HCT116 (cell line): ENCODE data around the gene SORCS2. TPM values are rescaled to one million over a fixed set of nuclear protein-coding genes. Genes with fewer than 3 reads are reported as not detected.

Experiments used
- ATAC-seq: fragments of 200-7000 bp; cut with Tn5 transposase; 2 replicates; pipeline ENCODE4 v1.9.1; 2020; ENCODE audit warnings: mild to moderate bottlenecking, moderate library complexity
- BruUV-seq: library from RNA; stranded (reverse); fragments of 400-500 nt; replicated peaks from 2 replicates; lab custom pipeline; 2021; lab: Mats Ljungman, UMichigan
- CTCF ChIA-PET: fragments of 300-600 bp; sonication (Branson Sonifier 250); formaldehyde crosslinking; loops from one replicate; lab custom pipeline; 2021; ENCODE audit warnings: antibody characterized with exemption; lab: Charles Lee
- POLR2A ChIA-PET: fragments of 300-600, 350-600 bp; sonication (Branson Sonifier 250); formaldehyde crosslinking; loops from one replicate; lab custom pipeline; 2021; ENCODE audit warnings: antibody characterized with exemption; lab: Charles Lee
- RAD21 ChIA-PET, 2 experiments: fragments of 300-600 bp; sonication (Branson Sonifier 250); formaldehyde crosslinking; loops; one replicate each; lab custom pipeline; 2023; ENCODE audit warnings: low total read pairs in 2 of 2; ENCODE audit not compliant: uncharacterized antibody in 2 of 2, unreplicated experiment in 2 of 2, low non-redundant PET in 1 of 2; lab: Charles Lee
- DNase-seq: peaks from one replicate; pipeline ENCODE4 v3.0.0-alpha.2; 2010; ENCODE audit warnings: low read depth, low spot score
- H2AFZ ChIP-seq: fragments of 200-600 bp; shearing (Covaris generic), sonication (generic); 2 replicates; pipeline ENCODE4 v1.6.1; 2017; ENCODE audit warnings: low read depth, mixed run types, mixed read lengths, antibody characterized with exemption, low read length; ENCODE audit not compliant: poor library complexity, severe bottlenecking
- H3K27ac ChIP-seq: 2 replicates; pipeline ENCODE4 v1.5.1; 2012; ENCODE audit warnings: low read depth, low read length
- H3K27me3 ChIP-seq: fragments of 200-600 bp; sonication (generic); 2 replicates; pipeline ENCODE4 v1.6.1; 2016; ENCODE audit warnings: mixed run types, low read length, mixed read lengths; ENCODE audit not compliant: insufficient read depth
- H3K36me3 ChIP-seq, 2 experiments: fragments of 200-500 bp in 1 of 2; fragments of 200-600 bp in 1 of 2; sonication (Bioruptor generic) in 1 of 2; sonication (generic) in 1 of 2; 2 replicates each; pipeline versions ENCODE4 v1.5.1 to v1.6.1; 2014 to 2016; ENCODE audit warnings: low read length in 2 of 2, inconsistent platforms in 1 of 2, mixed read lengths in 1 of 2, mixed run types in 1 of 2; ENCODE audit not compliant: insufficient read depth in 2 of 2, control insufficient read depth in 1 of 2
- H3K4me1 ChIP-seq, 2 experiments: fragments of 200-600 bp in 1 of 2; sonication (generic) in 1 of 2; 2 replicates each; pipeline versions ENCODE4 v1.5.1 to v1.6.1; 2012 to 2017; ENCODE audit warnings: low read length in 2 of 2, inconsistent platforms in 1 of 2, mild to moderate bottlenecking in 1 of 2, mixed read lengths in 1 of 2, mixed run types in 1 of 2, moderate library complexity in 1 of 2; ENCODE audit not compliant: insufficient read depth in 2 of 2, control insufficient read depth in 1 of 2
- H3K4me2 ChIP-seq: fragments of 200-600 bp; sonication (generic); 2 replicates; pipeline ENCODE4 v1.6.1; 2017; ENCODE audit warnings: mixed run types, low read length, mixed read lengths
- H3K4me3 ChIP-seq, 2 experiments: fragments of 200-600 bp in 1 of 2; sonication (generic) in 1 of 2; replicated peaks in 1 of 2; 2 replicates each; pipeline ENCODE4 v1.5.1; 2011 to 2016; ENCODE audit warnings: low read length in 2 of 2, control low read depth in 1 of 2, low read depth in 1 of 2, mild to moderate bottlenecking in 1 of 2, mixed read lengths in 1 of 2, mixed run types in 1 of 2
- H3K79me2 ChIP-seq: fragments of 200-600 bp; sonication (generic); 2 replicates; pipeline ENCODE4 v1.6.1; 2017; ENCODE audit warnings: mild to moderate bottlenecking, mixed run types, low read length, moderate library complexity, mixed read lengths; ENCODE audit not compliant: insufficient read depth
- H3K9ac ChIP-seq: fragments of 200-600 bp; sonication (generic); 2 replicates; pipeline ENCODE4 v1.6.1; 2016; ENCODE audit warnings: low read length, mixed read lengths
- H3K9me2 ChIP-seq: fragments of 200-600 bp; sonication (generic), shearing (Covaris generic); 2 replicates; pipeline ENCODE4 v1.6.1; 2017; ENCODE audit warnings: mixed run types, mild to moderate bottlenecking, moderate library complexity; ENCODE audit not compliant: insufficient read depth
- H3K9me3 ChIP-seq, 2 experiments: fragments of 200-500 bp in 1 of 2; fragments of 200-600 bp in 1 of 2; sonication (Bioruptor generic) in 1 of 2; sonication (generic) in 1 of 2; 2 replicates each; pipeline ENCODE4 v1.6.1; 2014 to 2017; ENCODE audit warnings: low read length in 2 of 2, mixed read lengths in 2 of 2, inconsistent platforms in 1 of 2, low read depth in 1 of 2, mild to moderate bottlenecking in 1 of 2, mixed run types in 1 of 2, moderate library complexity in 1 of 2; ENCODE audit not compliant: control insufficient read depth in 1 of 2, insufficient read depth in 1 of 2
- H4K20me1 ChIP-seq: fragments of 200-600 bp; sonication (generic), shearing (Covaris generic); 2 replicates; pipeline ENCODE4 v1.6.1; 2017; ENCODE audit warnings: mixed run types, mild to moderate bottlenecking, moderate library complexity; ENCODE audit not compliant: insufficient read depth
- CBX3 ChIP-seq: IDR thresholded peaks from 2 replicates; pipeline ENCODE4 v1.6.1; 2012; ENCODE audit warnings: low read depth
- EZH2 ChIP-seq: fragments of 200-600 bp; sonication (generic); IDR thresholded peaks from 2 replicates; pipeline ENCODE4 v1.6.1; 2017; ENCODE audit warnings: antibody characterized with exemption, mixed run types
- EZH2phosphoT487 ChIP-seq: fragments of 200-600 bp; IDR thresholded peaks from 2 replicates; pipeline ENCODE4 v1.6.1; 2018; ENCODE audit warnings: antibody characterized with exemption, borderline replicate concordance
- MAX ChIP-seq: IDR thresholded peaks from 2 replicates; pipeline ENCODE4 v1.6.1; 2012
- SRF ChIP-seq: IDR thresholded peaks from 2 replicates; pipeline ENCODE4 v1.6.1; 2012; ENCODE audit warnings: low read depth
- TCF7L2 ChIP-seq: IDR thresholded peaks from 2 replicates; pipeline ENCODE4 v1.7.0; 2011; ENCODE audit warnings: borderline replicate concordance, inconsistent platforms; ENCODE audit not compliant: insufficient read depth, insufficient read length; ENCODE audit errors: extremely low read depth
- ZFX ChIP-seq: fragments of 450-650 bp; IDR thresholded peaks from 2 replicates; pipeline ENCODE4 v1.6.1; 2017
- intact Hi-C: fragments of 100-400 bp; cut with micrococcal nuclease; formaldehyde crosslinking; loops from 2 replicates; pipeline ENCODE4 v1.10.0; 2022
- total RNA-seq: library from RNA; stranded (reverse); gene quantifications from one replicate; pipeline ENCODE4 v1.2.1, GENCODE V29; 2021; ENCODE audit not compliant: unreplicated experiment
- TF ChIP-seq, protein P1 (sequence below): IDR thresholded peaks from 2 replicates; pipeline ENCODE4 v1.6.1; 2012
- TF ChIP-seq, protein P2 (sequence below), 3 experiments: fragments of 200-600 bp in 1 of 3; sonication (generic) in 1 of 3; IDR thresholded peaks in 2 of 3; conservative IDR thresholded peaks in 1 of 3; 2 replicates each; pipeline ENCODE4 v1.5.1; 2012 to 2017; ENCODE audit warnings: low read depth in 2 of 3, low read length in 2 of 3, antibody characterized with exemption in 1 of 3, borderline replicate concordance in 1 of 3, control low read depth in 1 of 3, mild to moderate bottlenecking in 1 of 3, mixed read lengths in 1 of 3, mixed run types in 1 of 3, moderate library complexity in 1 of 3; ENCODE audit not compliant: insufficient read depth in 1 of 3

The SORCS2 gene
- total RNA-seq, 1 experiment from 2014 or later: 0.37 TPM

DNA sequence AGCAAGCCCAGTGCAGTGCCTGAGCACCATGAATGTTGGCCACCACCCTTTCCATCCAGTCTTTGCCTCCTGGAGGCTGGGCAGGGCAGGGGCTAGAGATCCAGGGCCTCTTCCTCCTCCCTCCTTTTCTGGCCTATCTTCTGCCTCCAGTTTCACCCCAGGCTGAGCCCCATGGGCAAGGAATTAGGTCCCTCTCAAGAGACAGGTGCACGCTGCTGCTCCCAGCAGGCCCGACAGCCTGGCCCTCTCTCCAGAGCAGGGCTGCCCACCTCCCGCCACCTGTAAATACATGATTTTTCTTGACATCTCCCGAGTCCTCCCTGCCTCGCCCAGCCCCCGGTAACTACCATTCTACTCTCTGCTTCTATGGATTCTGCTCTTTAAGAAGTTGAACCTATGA, 299.6 kb downstream of the SORCS2 start:
- peaks cover 11% of the 10 kb centered on the region; the same call in 1 of the 2 replicates for H3K27me3 ChIP-seq
- H3K79me2 ChIP-seq: no peaks in the 10 kb centered on the region
- H2AFZ ChIP-seq: no peak overlapping the region
- no peaks in the 10 kb centered on the region for H3K9me3 ChIP-seq
- H3K4me3 ChIP-seq: no peak overlapping the region
- TF ChIP-seq MAX (no peak), ZFX (no peak), EZH2 (no peak), TCF7L2 (no peak), SRF (no peak), EZH2phosphoT487 (no peak), CBX3 (no peak)
- TF ChIP-seq, protein P1, sequence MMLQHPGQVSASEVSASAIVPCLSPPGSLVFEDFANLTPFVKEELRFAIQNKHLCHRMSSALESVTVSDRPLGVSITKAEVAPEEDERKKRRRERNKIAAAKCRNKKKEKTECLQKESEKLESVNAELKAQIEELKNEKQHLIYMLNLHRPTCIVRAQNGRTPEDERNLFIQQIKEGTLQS: no peak
- TF ChIP-seq, protein P2, sequence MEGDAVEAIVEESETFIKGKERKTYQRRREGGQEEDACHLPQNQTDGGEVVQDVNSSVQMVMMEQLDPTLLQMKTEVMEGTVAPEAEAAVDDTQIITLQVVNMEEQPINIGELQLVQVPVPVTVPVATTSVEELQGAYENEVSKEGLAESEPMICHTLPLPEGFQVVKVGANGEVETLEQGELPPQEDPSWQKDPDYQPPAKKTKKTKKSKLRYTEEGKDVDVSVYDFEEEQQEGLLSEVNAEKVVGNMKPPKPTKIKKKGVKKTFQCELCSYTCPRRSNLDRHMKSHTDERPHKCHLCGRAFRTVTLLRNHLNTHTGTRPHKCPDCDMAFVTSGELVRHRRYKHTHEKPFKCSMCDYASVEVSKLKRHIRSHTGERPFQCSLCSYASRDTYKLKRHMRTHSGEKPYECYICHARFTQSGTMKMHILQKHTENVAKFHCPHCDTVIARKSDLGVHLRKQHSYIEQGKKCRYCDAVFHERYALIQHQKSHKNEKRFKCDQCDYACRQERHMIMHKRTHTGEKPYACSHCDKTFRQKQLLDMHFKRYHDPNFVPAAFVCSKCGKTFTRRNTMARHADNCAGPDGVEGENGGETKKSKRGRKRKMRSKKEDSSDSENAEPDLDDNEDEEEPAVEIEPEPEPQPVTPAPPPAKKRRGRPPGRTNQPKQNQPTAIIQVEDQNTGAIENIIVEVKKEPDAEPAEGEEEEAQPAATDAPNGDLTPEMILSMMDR (IDR thresholded peaks at IDR 0.05 in 2 of 3, conservative IDR thresholded peaks at IDR 0.05 in 1 of 3; ENCODE audit: borderline replicate concordance in 1 of 3, insufficient read depth in 1 of 3, low read depth in 2 of 3, low read length in 2 of 3): no peak
- TF ChIP-seq, all 23 proteins: peak for 0
- Histone ChIP-seq H3K27ac (no peak overlapping the region), H3K9ac (no peak overlapping the region), H3K4me2 (no peak overlapping the region), H4K20me1 (no peaks in the 10 kb centered on the region), H3K9me2 (no peaks in the 10 kb centered on the region), H3K36me3 (no peaks in the 10 kb centered on the region), H3K4me1 (no peaks in the 10 kb centered on the region)
- RAD21 ChIA-PET: no interaction called here
- CTCF ChIA-PET: no interaction called here
- DNase-seq (no peak), ATAC-seq (no peak)
- intact Hi-C loops: no loop called here
- POLR2A ChIA-PET: no interaction called here
- no TSS peak for BruUV-seq
